Measurements from ENCODE around the gene SLC16A7.
A peak's percentile ranks its signal among the peaks of the same experiment; 100 is the strongest.

Gene SLC16A7

GRCh38 chr12:59624732-59625460, 29.1 kb downstream of the SLC16A7 start:
- DNase-seq, result no peak

- peak; percentile 45 for DNase-seq
Measured at GRCh38 chr12:59626382-59626781, 30.6 kb downstream of the SLC16A7 start.

DNA sequence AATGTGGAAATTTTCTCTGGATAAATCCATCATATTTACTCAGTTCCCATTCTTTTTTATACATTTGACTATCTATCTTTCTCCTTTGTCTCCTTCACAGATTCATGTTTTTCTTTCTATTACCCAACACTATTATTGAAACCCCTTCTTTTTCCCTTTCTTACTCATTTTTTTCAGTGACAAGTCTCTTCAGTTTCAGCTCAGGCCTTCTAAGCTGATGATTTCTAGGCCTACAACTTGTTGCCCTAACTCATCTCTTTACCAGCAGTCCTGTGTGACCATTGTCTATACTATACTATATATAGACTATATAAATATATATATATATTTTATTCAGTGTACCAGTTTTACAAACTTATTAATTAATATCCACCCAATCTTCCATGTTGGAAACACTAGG, 31.8 kb downstream of the SLC16A7 start:
- no peak for DNase-seq

GRCh38 chr12:59629890-59630289, 34.1 kb downstream of the SLC16A7 start:
- DNase-seq, result no peak

- DNase-seq, result no peak
Measured at GRCh38 chr12:59632408-59632807, 36.6 kb downstream of the SLC16A7 start.

- DNase-seq, result no peak
Measured at GRCh38 chr12:59634254-59634653, 38.4 kb downstream of the SLC16A7 start.

DNA sequence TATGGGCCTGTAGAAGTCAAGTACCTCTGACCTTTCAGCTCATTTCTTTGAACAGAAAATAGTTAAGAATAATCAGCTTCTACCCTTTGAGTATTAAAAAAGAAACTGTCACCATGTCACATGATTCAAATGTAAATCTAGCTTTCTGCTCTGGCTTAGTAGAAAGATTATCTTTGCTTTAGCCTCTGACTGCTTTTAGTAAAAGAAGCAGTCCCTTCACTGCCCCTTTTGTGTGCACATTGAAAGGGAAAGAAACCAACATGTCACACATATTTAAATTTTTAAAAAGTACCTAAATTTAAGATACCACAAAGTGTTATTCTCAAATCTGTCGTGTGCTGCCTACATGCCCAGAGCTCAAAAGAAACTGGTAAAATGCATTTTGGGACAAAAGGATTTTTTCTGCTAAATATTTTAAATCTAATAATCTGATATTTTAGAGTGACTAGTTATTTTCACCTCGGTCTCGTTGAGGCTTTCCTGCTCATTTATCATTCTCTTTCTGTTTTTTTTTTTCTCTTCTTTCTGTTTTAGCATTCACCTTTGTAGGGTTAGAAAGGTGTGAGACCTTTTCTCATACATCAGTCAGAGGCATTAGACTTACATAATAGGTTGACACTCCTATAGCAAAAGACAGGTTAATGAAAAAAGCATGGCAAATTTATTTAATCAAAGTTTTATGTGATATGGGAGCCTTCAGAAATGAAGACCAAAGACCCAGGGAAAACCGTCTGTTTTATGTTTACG, 41.3 kb downstream of the SLC16A7 start:
- no peak for DNase-seq

GRCh38 chr12:59637692-59638070, 41.9 kb downstream of the SLC16A7 start:
- no peak for DNase-seq

DNA sequence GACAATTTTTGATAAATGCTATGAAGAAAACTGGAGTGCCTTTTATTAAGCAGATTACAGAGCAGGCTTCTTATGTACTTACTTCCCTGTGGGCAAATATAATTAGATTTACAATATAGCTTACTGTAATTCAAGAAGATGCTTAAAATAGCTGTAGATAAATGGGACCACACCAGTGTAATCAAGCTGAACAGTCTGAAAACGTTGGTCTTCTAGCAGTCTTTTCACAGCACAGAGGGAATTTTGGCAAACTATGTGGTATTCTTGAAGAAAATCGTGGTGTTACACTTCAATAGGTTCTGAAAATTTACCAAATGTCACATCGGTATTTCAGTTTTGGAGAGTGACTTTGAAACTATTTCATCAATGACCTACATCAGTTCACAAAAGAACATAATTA, 47.7 kb downstream of the SLC16A7 start:
- DNase-seq, result no peak

- DNase-seq, result no peak
Measured at GRCh38 chr12:59645242-59645641, 49.4 kb downstream of the SLC16A7 start.

DNA sequence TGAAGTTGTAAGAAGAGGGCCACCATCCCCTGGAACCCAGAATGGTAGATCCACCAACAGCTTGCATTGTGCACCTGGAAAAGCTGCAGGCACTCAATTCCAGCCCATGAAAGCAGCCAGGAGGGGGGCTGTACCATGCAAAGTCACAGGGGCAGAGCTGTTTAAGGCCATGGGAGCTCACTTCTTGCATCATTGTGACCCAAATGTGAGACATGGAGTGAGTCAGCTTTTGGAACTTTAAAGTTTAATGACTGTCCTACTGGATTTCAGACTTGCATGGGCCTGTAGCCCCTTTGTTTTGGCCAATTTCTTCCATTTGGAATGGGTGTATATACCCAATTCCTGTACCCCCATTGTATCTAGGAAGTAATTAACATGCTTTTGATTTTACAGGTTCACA, 50.8 kb downstream of the SLC16A7 start:
- no peak for DNase-seq

DNA sequence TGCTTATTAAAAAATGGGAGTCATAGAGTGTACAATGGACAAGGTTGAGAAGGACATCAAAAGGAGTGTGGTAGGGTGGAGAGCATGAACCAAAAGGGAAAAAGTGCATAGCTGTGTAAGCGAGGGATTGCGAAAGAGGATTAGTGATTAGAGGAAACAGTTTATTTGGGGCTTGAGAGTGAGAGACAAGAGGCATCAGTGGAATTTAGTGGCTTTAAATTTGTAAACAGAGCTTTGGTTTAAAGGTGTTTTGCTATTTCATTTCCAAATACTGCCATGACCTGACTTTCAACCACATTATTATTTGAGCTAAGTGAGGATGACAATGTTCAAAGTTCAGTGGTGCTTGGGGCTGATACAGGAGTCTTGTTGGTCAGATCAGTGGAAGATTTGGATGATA, 53.4 kb downstream of the SLC16A7 start:
- no peak for DNase-seq

DNA sequence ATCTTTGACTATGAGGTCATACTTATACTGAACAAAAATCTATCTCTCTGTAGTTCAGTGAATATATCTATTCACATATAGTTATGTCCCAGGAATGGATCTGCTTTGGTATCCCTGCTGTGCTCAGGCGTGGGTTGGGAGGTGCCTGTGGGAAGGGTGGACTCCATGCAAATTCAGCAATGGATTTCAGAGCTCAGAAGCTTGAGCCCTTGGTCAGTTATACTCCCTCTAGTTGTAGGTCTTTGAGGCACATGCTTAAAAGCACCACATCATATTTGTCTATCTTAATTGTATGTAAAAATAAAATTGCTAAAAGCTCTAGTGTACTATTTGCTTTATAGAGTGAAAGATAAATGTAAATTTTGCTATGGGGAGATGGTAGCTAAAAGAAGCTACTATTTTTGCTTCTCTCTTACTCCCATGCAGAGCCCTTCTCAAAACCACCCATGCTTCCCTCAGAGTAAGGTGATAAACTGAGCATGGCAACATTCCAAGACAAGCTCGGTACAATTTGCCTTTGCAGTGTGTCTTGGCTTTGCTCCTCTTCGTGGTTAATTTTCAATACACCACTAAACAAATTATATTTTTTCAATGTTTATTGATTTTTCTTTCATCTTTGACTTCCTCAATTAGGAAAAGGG, 54.9 kb downstream of the SLC16A7 start:
- peak; percentile 41 for DNase-seq

DNA sequence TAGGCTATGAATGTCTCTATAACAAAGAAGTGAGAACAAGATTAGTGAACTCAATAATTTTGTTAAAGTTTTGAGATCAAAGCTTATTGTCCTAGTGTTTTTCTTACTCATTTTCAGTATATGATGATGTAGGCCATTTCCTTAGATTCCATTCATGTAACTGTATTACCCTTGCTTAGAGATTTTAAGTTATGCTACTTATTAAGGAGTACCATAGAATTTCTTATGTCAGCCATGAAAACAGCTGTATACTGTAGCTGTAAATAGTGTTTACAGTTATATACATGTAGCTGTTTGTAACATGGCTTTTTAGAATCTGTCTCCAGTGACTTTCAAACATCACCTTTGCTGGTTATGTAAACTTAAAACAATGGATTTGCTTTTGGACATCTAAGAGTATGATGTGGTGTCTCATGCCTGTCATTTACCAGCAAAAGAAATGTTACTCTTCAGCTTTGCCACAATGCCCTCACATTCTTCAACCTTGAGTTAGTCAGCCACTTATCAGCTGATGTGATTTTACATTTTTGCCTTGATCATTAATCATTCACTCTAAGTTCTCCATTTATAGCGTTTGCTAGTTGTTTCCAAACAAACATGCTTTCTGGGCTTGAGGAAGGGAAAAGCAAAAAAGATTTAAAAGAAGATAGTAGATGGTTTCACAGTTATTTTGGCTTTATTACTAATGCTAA, 55.5 kb downstream of the SLC16A7 start:
- DNase-seq, result peak; percentile 56

GRCh38 chr12:59652130-59652529, 56.3 kb downstream of the SLC16A7 start:
- DNase-seq, result no peak

DNA sequence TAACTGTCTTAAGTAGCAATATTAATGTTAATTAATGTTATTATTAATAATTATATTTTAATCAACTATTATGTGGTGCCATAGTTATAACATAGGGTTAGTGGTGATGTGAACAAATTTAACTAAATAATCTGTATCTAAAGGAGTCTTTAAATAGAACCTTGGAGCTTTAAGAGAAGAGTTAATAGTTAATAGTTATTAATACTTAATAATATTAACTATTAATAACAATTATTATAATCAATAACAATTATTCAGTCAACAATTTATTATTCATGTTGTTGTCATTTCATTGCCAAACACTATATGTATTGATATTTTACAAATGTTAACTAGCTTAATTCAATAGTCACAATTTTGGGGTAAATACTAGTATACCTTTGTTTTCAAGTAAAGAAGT, 58.2 kb downstream of the SLC16A7 start:
- no peak for DNase-seq

- DNase-seq, result peak; percentile 63
Measured at GRCh38 chr12:59657266-59657665, 61.4 kb downstream of the SLC16A7 start.

DNA sequence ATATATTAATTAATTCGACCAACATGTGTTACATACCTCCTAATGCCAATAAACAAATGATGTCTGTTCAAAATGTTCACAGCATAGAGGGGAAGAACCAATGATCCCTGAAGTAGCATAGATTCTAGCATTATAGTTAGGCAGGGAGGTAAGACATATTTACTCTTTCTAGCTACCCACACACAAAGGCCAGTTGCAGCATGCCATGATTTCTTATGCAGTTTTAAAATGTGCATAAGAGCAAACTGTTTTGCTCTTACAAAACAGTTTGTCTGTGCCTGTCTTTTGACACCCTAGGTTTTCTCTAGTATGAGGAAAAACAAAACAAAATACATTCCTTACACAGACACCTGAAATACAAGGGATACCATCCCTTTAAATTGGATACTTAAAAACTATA, 61.9 kb downstream of the SLC16A7 start:
- DNase-seq, result no peak

DNA sequence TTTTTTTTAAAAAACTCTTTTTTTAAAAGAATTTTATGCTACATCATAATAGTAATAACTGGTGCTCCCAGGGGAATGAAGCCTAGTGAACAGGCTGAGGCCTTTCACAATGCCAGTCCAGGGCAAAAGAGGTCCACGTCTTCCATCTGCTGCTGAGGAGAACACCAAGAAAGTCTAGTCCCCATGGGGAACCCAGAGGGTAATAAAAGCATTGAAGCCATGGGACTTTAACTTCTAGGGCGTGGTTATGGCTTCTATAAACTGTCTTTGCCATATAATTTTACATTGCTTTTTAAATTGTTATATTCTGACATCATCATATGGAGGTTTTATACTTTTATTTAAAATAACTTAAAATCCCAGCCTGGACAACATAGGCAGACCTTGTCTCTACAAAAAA, 64.3 kb downstream of the SLC16A7 start:
- no peak for DNase-seq

- peak; percentile 28 for DNase-seq
Measured at GRCh38 chr12:59660921-59661597, 65.2 kb downstream of the SLC16A7 start.

DNA sequence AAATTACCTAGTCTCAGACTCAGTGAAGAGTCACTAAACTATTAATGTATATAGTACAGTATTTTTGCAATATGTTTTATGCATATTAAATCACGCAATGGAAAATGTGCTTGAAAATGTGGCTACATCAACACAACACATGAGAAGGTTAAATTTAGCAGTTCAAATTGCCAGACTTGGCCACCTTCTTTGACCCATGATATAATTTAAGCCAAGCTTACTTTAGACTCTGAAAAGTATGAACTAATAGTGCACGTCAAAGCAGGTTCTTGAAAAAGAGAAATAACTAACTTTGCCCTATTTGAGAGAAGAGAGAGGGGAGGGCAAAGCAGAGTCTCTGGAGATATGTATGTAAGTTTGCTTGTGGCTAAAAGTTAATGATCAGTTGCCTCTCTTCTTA, 68.7 kb downstream of the SLC16A7 start:
- no peak for DNase-seq

DNA sequence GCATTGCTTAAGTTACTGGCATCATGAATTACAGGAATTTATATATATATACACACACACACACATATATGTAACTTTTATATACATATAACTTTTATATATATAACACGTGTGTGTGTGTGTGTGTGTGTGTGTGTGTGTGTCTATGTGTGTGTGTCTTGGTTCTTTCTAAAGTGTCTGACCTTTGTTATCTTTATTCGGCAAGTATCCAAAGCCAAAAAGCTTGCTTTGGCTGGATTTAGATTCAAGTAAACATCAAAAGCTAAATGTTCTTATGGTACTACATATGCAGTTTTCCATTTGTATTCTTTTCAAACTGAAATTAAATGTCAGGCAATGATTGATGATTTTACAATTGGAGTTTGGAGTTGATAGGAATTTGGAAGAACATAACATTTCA, 69.9 kb downstream of the SLC16A7 start:
- DNase-seq, result no peak

DNA sequence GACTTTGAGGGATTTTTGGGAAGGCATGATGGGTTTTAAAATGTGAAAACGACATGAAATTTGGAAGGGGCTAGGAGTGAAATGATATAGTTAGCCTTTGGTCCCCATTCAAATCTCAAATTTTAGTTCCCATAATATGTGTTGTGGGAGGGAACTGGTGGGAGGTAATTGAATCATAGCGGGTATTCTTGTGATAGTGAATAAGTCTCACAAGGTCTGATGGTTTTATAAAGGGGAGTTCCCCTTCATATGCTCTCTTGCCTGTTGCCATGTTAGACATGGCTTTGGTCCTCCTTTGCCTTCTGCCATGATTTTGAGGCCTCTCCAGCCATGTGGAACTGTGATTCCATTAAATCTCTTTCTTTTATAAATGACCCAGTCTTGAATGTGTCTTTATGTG, 72.8 kb downstream of the SLC16A7 start:
- no peak for DNase-seq
